GM12878 (cell line): Measurements from ENCODE around the gene TMEM131L.

ENCODE experiments used
- CHD2 ChIP-seq: IDR thresholded peaks from 2 replicates; pipeline ENCODE4 v1.6.1; 2011; ENCODE audit warnings: low read depth, low read length, improper control_type of control experiment, borderline replicate concordance
- EP300 ChIP-seq, 2 experiments: fragments of 150-350 bp in 1 of 2; IDR thresholded peaks; 2 replicates each; pipeline ENCODE4 v1.6.1; 2011 to 2012; ENCODE audit warnings: low read depth in 2 of 2, low read length in 2 of 2, borderline replicate concordance in 1 of 2, improper control_type of control experiment in 1 of 2, inconsistent platforms in 1 of 2; ENCODE audit not compliant: control insufficient read depth in 1 of 2
- HCFC1 ChIP-seq: fragments of 150-350 bp; IDR thresholded peaks from 2 replicates; pipeline ENCODE4 v1.6.1; 2014; ENCODE audit warnings: low read length
- MTA2 ChIP-seq: fragments of 450-650 bp; IDR thresholded peaks from 2 replicates; pipeline ENCODE4 v1.6.1; 2016; ENCODE audit warnings: low read depth, mild to moderate bottlenecking, moderate library complexity
- POLR2A ChIP-seq: IDR thresholded peaks from 2 replicates; pipeline ENCODE4 v1.6.1; 2011; ENCODE audit warnings: low read depth, mild to moderate bottlenecking, low read length
- RAD51 ChIP-seq: fragments of 450-650 bp; IDR thresholded peaks from 2 replicates; pipeline ENCODE4 v1.6.1; 2016; ENCODE audit warnings: moderate library complexity, mild to moderate bottlenecking, inconsistent platforms
- TAF1 ChIP-seq: IDR thresholded peaks from 2 replicates; pipeline ENCODE4 v1.6.1; 2011; ENCODE audit warnings: mild to moderate bottlenecking, low read depth, low read length, borderline replicate concordance
- TF ChIP-seq, protein P1 (sequence below), 3 experiments: IDR thresholded peaks in 2 of 3; conservative IDR thresholded peaks in 1 of 3; 2 replicates each; pipeline ENCODE4 v1.5.1; 2011; ENCODE audit warnings: low read depth in 3 of 3, low read length in 3 of 3, mild to moderate bottlenecking in 3 of 3, control low read depth in 2 of 3, moderate library complexity in 2 of 3, inconsistent platforms in 1 of 3, mixed read lengths in 1 of 3; ENCODE audit not compliant: control insufficient read depth in 2 of 3, insufficient read depth in 1 of 3; ENCODE audit errors: extremely low read depth in 1 of 3
- TF ChIP-seq, protein P2 (sequence below): IDR thresholded peaks from 2 replicates; pipeline ENCODE4 v1.6.1; 2012; ENCODE audit warnings: low read depth, low read length, improper control_type of control experiment

DNA sequence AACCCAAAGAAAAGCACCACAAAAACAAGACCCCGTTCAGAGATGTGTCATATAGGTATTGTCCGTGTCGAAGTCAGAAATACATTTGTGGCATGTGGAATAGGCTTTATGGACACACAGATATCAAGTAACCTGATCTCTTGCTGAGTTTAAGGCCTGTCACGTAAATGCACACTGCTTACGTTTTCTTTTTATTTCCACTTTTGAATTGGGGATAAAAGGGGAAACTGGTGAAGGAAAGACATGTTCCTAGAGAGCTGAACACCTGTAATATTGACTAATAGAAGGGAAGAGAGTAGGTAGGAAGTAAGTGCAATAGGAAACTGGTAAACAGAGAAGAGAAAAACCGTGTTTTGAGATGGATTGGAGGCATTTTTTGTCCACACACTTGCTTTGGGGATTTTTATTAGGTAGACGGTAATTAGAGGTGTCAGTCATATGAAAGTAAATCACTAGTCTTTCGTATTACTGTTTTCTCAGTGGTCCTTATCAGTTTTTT is 24.9 kb downstream of the TMEM131L start:
- TF ChIP-seq POLR2A = 0 out of 2 replicates have a peak, but pooled peaks have one; percentile 27
- TF ChIP-seq, protein P1, sequence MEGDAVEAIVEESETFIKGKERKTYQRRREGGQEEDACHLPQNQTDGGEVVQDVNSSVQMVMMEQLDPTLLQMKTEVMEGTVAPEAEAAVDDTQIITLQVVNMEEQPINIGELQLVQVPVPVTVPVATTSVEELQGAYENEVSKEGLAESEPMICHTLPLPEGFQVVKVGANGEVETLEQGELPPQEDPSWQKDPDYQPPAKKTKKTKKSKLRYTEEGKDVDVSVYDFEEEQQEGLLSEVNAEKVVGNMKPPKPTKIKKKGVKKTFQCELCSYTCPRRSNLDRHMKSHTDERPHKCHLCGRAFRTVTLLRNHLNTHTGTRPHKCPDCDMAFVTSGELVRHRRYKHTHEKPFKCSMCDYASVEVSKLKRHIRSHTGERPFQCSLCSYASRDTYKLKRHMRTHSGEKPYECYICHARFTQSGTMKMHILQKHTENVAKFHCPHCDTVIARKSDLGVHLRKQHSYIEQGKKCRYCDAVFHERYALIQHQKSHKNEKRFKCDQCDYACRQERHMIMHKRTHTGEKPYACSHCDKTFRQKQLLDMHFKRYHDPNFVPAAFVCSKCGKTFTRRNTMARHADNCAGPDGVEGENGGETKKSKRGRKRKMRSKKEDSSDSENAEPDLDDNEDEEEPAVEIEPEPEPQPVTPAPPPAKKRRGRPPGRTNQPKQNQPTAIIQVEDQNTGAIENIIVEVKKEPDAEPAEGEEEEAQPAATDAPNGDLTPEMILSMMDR (IDR thresholded peaks at IDR 0.05 in 2 of 3, conservative IDR thresholded peaks at IDR 0.05 in 1 of 3; ENCODE audit: control insufficient read depth in 2 of 3, extremely low read depth in 1 of 3, insufficient read depth in 1 of 3, low read depth in 3 of 3, low read length in 3 of 3) = no peak
- TF ChIP-seq CHD2 = no peak
- no peak for TF ChIP-seq HCFC1
- TF ChIP-seq, protein P2, sequence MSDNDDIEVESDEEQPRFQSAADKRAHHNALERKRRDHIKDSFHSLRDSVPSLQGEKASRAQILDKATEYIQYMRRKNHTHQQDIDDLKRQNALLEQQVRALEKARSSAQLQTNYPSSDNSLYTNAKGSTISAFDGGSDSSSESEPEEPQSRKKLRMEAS = no peak
- TF ChIP-seq RAD51 = no peak
- no peak for TF ChIP-seq TAF1
- TF ChIP-seq MTA2 = peak; percentile 26; the same call in 1 of the 2 replicates
- no peak for TF ChIP-seq EP300 (IDR thresholded peaks at IDR 0.05; ENCODE audit: borderline replicate concordance in 1 of 2, control insufficient read depth in 1 of 2, low read depth in 2 of 2, low read length in 2 of 2)
